Ectodermal cell (in vitro differentiated cells): ENCODE results near the gene ZNF778.
"Not testable (repeated sequence)": the region's sequence is repeated elsewhere in the genome, so short reads cannot be mapped to it uniquely, and the experiment has no call there.

Source experiments
- H3K27ac ChIP-seq: 2 replicates; pipeline ENCODE4 v1.7.0; 2013; ENCODE audit warnings: mild to moderate bottlenecking, low read depth, low read length; ENCODE audit not compliant: insufficient read depth, poor library complexity, severe bottlenecking
- H3K27me3 ChIP-seq: 2 replicates; pipeline ENCODE4 v1.7.0; 2013; ENCODE audit warnings: mild to moderate bottlenecking, low read length; ENCODE audit not compliant: insufficient read depth, control insufficient read depth, poor library complexity, severe bottlenecking
- H3K36me3 ChIP-seq: one replicate; pipeline ENCODE4 v1.7.0; 2013; ENCODE audit warnings: low read length; ENCODE audit not compliant: control insufficient read depth, insufficient read depth
- H3K4me1 ChIP-seq: one replicate; pipeline ENCODE4 v1.7.0; 2013; ENCODE audit warnings: low read length; ENCODE audit not compliant: control insufficient read depth, insufficient read depth
- H3K4me3 ChIP-seq: 2 replicates; pipeline ENCODE4 v1.7.0; 2013; ENCODE audit warnings: low read depth, low read length, control low read depth; ENCODE audit not compliant: insufficient read depth
- H3K9me3 ChIP-seq: 2 replicates; pipeline ENCODE4 v1.7.0; 2013; ENCODE audit warnings: mild to moderate bottlenecking, low read length, moderate library complexity; ENCODE audit not compliant: control insufficient read depth
- WGBS, 2 experiments: methylation state at CpG; one replicate each; pipeline ENCODE4 v1.1.7; 2013; ENCODE audit warnings: missing lambda C conversion rate in 2 of 2; 5-methylcytosine and 5-hydroxymethylcytosine counted together

ZNF778 gene

DNA sequence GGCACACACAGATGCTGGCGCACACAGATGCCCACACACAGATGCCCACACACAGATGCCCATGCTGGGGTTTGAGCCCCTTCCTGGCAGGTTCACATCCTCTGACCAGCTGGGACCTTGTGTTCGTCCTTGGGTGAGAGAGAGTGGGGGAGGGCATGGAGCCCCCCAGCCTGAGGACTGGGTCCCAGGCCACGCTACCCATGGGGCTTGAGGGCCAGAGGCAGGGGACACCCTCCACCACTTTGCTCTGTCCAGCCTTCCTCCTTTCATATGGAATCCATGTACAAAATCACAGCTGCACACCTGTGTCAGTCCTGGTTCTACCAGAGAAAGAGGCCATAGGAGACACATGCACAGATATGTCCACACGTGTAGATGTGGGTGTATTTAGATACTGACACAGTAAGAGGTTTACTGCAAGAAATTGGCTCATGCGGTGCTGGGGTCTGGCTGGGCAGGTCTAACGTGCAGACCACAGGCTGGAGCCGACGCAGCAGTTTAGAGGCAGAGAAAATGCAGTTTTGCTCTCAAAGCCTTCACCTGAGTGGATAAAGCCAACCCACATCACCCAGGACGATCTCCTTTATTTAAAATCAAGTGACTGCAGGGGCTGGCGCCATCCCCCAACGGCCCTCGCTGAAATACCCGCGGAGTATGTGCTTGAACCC, 28.0 kb upstream of the ZNF778 start:
- no peak overlapping the region for H3K4me3 ChIP-seq
- peaks cover 47% of the 10 kb centered on the region for H3K27me3 ChIP-seq
- H3K27ac ChIP-seq = no peak overlapping the region
- H3K4me1 ChIP-seq = no peaks in the 10 kb centered on the region
- no peaks in the 10 kb centered on the region for H3K36me3 ChIP-seq
- WGBS, 2 experiments = 70 to 74% methylated on average over 14 of the region's 14 CpGs
- H3K9me3 ChIP-seq = no peaks in the 10 kb centered on the region

DNA sequence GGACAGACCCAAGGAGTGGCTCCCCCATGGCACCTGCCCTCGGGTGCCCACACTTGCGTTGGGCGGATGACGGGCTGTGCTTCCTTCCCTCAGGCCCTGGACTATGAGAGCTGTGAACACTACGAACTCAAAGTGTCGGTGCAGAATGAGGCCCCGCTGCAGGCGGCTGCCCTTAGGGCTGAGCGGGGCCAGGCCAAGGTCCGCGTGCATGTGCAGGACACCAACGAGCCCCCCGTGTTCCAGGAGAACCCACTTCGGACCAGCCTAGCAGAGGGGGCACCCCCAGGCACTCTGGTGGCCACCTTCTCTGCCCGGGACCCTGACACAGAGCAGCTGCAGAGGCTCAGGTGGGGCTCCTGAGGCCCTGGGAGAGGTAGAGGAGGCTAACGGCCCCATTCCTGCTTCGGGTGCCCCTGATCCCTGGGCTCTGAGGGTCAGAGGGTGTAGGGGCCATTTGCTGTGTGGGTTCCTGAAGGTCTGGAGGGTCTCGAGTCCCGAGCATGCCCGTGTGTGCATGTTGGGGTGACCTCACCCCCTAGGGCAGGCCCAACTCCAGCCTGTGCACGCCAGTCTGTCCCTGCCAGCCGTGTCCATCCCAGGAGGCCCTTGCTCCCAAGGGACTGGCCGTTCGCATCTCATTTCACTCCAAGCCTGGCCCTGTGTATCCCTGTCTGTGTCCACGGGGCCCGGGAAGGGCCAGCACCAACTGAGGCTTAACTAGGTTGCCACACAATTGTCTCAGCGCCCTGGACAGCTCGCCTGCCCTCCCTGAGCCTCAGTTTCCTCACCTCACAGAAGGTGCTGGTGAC, 27.1 kb upstream of the ZNF778 start:
- 84% methylated on average over 28 of the region's 28 CpGs for WGBS, 2 experiments
- Histone ChIP-seq H3K9me3 (no peaks in the 10 kb centered on the region), H3K27me3 (peaks cover 47% of the 10 kb centered on the region)

DNA sequence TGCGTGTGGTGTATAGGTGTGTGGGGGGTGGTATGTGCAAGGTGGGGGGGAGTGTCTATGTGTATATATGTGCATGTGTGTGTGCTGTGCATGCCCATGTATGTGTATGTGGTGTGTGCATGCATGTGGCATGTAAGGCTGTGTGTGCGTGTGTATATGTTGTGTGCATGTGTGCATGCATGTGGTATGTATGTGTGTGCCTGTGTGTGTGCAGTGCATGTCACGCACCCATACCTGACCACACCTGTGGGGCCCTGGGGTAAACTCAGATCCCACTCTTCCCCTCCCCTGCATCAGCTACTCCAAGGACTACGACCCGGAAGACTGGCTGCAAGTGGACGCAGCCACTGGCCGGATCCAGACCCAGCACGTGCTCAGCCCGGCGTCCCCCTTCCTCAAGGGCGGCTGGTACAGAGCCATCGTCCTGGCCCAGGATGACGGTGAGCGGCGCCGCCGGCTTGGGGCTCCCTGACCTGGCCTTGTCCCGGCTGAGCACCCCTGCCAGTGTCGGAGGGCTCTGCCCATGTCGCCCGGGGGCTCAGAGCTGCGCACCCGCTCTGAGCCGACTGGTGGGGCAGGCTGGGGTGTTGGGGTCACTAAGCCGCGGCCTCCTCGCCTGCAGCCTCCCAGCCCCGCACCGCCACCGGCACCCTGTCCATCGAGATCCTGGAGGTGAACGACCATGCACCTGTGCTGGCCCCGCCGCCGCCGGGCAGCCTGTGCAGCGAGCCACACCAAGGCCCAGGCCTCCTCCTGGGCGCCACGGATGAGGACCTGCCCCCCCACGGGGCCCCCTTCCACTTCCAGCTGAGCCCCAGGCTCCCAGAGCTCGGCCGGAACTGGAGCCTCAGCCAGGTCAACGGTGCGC, 26.2 kb upstream of the ZNF778 start:
- Histone ChIP-seq H3K36me3 (no peaks in the 10 kb centered on the region), H3K4me1 (no peaks in the 10 kb centered on the region), H3K4me3 (no peak overlapping the region), H3K9me3 (no peaks in the 10 kb centered on the region), H3K27me3 (peaks cover 47% of the 10 kb centered on the region), H3K27ac (no peak overlapping the region)
- 79 to 80% methylated on average over 44 of the region's 44 CpGs for WGBS, 2 experiments

More for the DNA sequence above, 27.1 kb upstream of the ZNF778 start:
- H3K36me3 ChIP-seq = no peaks in the 10 kb centered on the region
- H3K4me1 ChIP-seq = no peaks in the 10 kb centered on the region
- no peak overlapping the region for H3K27ac ChIP-seq
- H3K4me3 ChIP-seq = no peak overlapping the region

DNA sequence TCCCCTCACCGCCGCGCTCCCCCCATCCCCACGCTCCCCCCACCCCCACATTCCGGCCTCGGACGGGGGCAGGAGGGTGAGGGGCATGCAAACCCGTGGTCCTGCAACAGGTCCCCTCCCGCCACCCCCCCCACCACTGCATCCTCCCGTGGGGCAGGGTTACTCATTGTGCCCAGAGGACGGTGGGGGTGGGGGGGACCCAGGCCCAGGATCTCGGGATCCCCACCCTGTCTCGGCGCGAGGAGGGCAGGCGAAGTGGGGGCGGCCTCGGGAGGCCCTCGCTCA, 25.7 kb upstream of the ZNF778 start:
- peaks cover 47% of the 10 kb centered on the region for H3K27me3 ChIP-seq
- H3K4me3 ChIP-seq = no peak overlapping the region
- no peaks in the 10 kb centered on the region for H3K36me3 ChIP-seq
- no peak overlapping the region for H3K27ac ChIP-seq
- H3K4me1 ChIP-seq = no peaks in the 10 kb centered on the region
- WGBS, 2 experiments = 19 to 20% methylated on average over 12 to 15 of the region's 19 CpGs
- H3K9me3 ChIP-seq = no peaks in the 10 kb centered on the region

DNA sequence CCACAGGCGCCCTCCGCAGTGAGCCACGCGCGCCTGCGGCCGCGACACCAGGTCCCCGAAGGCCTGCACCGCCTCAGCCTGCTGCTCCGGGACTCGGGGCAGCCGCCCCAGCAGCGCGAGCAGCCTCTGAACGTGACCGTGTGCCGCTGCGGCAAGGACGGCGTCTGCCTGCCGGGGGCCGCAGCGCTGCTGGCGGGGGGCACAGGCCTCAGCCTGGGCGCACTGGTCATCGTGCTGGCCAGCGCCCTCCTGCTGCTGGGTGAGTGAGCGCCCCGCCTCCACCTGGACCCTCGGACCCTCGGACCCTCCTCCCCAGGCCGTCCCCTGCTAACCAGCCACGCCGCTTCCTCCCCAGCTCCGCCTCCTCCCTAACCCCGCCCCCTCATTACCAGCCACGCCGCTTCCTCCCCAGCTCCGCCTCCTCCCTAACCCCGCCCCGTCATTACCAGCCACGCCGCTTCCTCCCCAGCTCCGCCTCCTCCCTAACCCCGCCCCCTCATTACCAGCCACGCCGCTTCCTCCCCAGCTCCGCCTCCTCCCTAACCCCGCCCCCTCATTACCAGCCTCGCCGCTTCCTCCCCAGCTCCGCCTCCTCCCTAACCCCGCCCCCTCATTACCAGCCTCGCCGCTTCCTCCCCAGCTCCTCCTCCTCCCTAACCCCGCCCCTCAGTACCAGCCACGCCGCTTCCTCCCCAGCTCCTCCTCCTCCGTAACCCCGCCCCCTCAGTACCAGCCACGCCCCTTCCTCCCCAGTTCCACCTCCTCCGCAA, 25.1 kb upstream of the ZNF778 start:
- H3K36me3 ChIP-seq, H3K4me1 ChIP-seq, H3K4me3 ChIP-seq, H3K9me3 ChIP-seq, H3K27ac ChIP-seq: not testable (repeated sequence)
- WGBS, 2 experiments = 3 to 4% methylated on average over 63 of the region's 63 CpGs
- H3K27me3 ChIP-seq = peaks cover 47% of the 10 kb centered on the region

DNA sequence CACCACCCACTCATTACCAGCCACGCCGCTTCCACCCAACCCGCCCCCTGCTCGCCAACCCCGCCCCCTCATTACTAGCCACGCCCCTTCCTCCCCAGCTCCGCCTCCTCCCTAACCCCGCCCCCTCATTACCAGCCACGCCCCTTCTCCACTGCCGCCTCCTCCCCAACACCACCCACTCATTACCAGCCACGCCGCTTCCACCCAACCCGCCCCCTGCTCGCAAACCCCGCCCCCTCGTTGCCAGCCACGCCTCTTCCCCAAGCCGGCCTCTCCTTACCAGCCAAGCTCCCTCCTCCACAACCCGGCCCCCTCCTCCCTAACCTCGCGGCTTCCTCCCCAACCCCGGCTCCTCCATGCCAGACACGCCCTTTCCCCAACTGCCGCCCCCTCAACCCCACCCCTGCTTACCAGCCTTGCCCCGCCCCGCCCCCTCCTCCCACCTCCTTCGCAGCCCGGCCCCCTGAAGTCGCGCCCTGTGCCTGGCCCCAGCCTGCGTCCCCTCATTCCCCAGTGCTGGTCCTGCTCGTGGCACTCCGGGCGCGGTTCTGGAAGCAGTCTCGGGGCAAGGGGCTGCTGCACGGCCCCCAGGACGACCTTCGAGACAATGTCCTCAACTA, 24.4 kb upstream of the ZNF778 start:
- H3K36me3 ChIP-seq = no peaks in the 10 kb centered on the region
- H3K4me1 ChIP-seq = no peaks in the 10 kb centered on the region
- H3K4me3 ChIP-seq = no peak overlapping the region
- 14% methylated on average over 31 to 34 of the region's 39 CpGs for WGBS, 2 experiments
- H3K9me3 ChIP-seq = no peaks in the 10 kb centered on the region
- H3K27me3 ChIP-seq = peaks cover 47% of the 10 kb centered on the region
- H3K27ac ChIP-seq = no peak overlapping the region

DNA sequence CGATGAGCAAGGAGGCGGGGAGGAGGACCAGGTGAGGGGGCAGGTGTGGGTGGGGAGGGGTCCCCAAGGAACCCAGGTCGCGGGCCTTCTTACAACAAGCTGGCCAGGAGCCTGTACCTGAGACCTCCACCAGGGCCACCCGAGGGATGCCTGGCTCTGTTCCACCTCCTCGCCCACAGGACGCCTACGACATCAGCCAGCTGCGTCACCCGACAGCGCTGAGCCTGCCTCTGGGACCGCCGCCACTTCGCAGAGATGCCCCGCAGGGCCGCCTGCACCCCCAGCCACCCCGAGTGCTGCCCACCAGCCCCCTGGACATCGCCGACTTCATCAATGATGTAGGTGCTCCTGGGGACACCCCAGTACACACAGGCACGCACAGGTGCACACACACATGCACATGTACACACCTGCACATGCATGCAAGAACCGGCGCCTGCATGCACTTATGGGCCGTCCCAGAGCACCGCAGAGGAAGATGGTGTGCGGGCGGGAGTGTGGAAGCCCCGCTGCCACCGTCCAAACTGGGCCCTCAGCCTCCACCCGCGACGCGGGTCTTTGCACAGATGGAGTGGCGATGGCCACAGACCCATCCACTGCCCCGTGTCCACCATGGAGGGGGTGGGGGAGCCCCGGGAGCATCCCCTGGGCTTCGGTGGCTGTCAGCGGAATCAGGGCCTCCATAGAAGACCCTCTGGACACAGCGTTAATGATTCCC, 23.8 kb upstream of the ZNF778 start:
- Histone ChIP-seq H3K27ac (no peak overlapping the region), H3K4me3 (no peak overlapping the region), H3K27me3 (peaks cover 51% of the 10 kb centered on the region), H3K4me1 (no peaks in the 10 kb centered on the region), H3K9me3 (no peaks in the 10 kb centered on the region), H3K36me3 (no peaks in the 10 kb centered on the region)
- WGBS, 2 experiments = 88% methylated on average over 38 of the region's 38 CpGs

DNA sequence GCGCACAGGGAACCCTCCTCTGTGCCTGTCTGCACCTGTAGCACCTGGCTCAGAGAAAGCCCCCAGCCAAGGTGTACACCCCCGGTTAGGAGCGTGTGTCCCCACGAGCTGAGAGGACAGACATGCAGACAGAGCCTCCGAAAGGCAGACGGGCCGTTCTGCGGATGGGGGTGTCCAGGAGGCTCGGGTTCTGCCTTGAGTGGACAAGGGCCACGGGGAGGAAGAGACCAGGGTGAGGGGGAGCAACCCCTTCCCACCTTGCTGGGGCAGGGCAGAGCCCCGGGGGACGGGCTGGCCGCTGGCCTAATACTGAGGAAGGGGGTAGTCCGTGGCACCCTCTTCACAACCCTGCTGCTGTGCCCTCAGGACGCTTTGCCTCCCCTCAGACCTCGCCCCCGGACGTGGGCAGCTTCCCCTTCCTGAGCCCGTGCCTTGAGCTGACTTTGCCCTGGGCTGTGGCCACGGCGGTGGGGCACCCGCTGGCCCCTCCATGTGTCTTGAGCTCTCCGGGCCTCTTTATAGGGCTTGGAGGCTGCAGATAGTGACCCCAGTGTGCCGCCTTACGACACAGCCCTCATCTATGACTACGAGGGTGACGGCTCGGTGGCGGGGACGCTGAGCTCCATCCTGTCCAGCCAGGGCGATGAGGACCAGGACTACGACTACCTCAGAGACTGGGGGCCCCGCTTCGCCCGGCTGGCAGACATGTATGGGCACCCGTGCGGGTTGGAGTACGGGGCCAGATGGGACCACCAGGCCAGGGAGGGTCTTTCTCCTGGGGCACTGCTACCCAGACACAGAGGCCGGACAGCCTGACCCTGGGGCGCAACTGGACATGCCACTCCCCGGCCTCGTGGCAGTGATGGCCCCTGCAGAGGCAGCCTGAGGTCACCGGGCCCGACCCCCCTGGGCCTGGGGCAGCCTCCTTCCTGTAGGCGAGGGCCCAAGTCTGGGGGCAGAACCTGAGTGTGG, 22.9 kb upstream of the ZNF778 start:
- no peak overlapping the region for H3K4me3 ChIP-seq
- H3K27ac ChIP-seq = no peak overlapping the region
- H3K27me3 ChIP-seq = peaks cover 59% of the 10 kb centered on the region
- WGBS, 2 experiments = 93% methylated on average over 45 of the region's 45 CpGs
- no peaks in the 10 kb centered on the region for H3K4me1 ChIP-seq
- H3K9me3 ChIP-seq = no peaks in the 10 kb centered on the region
- H3K36me3 ChIP-seq = no peaks in the 10 kb centered on the region
